Measurements from ENCODE around the gene TMEM132A. TPM values are rescaled to one million over a fixed set of nuclear protein-coding genes. Genes with fewer than 3 reads are reported as not detected.

The TMEM132A gene
- total and polyA plus RNA-seq, 2 of the 13 experiments (the other 11 are each of a cell fraction or from before 2014, with no cell fraction given), result 11.1 to 32.9 TPM

GRCh38 chr11:60978546-60979380, 54.5 kb downstream of the TMEM132A start:
- no TSS peak for BruUV-seq (replicated peaks)
- no peak overlapping the region for H3K9ac ChIP-seq (ENCODE audit: insufficient read depth, low read depth, low read length)
- no peak overlapping the region for H3K4me3 ChIP-seq (replicated peaks in 1 of 3; ENCODE audit: insufficient read depth in 1 of 3, low read depth in 2 of 3, low read length in 3 of 3)
- FAIRE-seq (no peak), ATAC-seq (no peak), DNase-seq (ENCODE audit: low spot score) (no peak)
- WGBS (ENCODE audit: low lambda C conversion rate), result 55% methylated on average over 6 of the region's 10 CpGs
- H4K20me1 ChIP-seq (ENCODE audit: insufficient read depth, low read length), result no peaks in the 10 kb centered on the region
- H3K9me3 ChIP-seq (ENCODE audit: low read length), result no peaks in the 10 kb centered on the region
- no peak overlapping the region for H3K4me2 ChIP-seq (ENCODE audit: low read depth, low read length)
- ChIA-PET POLR2A (no interaction called here), CTCF (ENCODE audit: low intra/inter-chr PET ratio, low total read pairs) (no interaction called here)
- H3K36me3 ChIP-seq (replicated peaks in 1 of 2; ENCODE audit: control insufficient read depth in 1 of 2, insufficient read depth in 2 of 2, low read length in 2 of 2), result no peaks in the 10 kb centered on the region; a peak in 1 of 5 replicates
- in situ Hi-C loops (cut with HindIII; ENCODE audit: extremely low pct_ligation_motif_present, low pct_unique_long_range_greater_than_20kb) (no loop called here), intact Hi-C loops (cut with micrococcal nuclease; ENCODE audit: unreplicated experiment) (no loop called here)
- TF ChIP-seq MTF1 (CRISPR knock-in tag; IDR thresholded peaks at IDR 0.05) (no peak), XBP1 (CRISPR knock-in tag; IDR thresholded peaks at IDR 0.05) (no peak), ZMAT5 (CRISPR knock-in tag; IDR thresholded peaks at IDR 0.05; ENCODE audit: borderline replicate concordance, low read depth) (no peak), ZSCAN9 (CRISPR knock-in tag; IDR thresholded peaks at IDR 0.05; ENCODE audit: borderline replicate concordance) (no peak), KMT2B (CRISPR knock-in tag; IDR thresholded peaks at IDR 0.05) (no peak), HOXA9 (CRISPR knock-in tag; IDR thresholded peaks at IDR 0.05; ENCODE audit: borderline replicate concordance) (no peak), ZNF343 (CRISPR knock-in tag; IDR thresholded peaks at IDR 0.05) (no peak), KAT8 (CRISPR knock-in tag; IDR thresholded peaks at IDR 0.05) (no peak), KMT2A (CRISPR knock-in tag; IDR thresholded peaks at IDR 0.05) (no peak), ZNF800 (CRISPR knock-in tag; IDR thresholded peaks at IDR 0.05) (no peak), SP140L (CRISPR knock-in tag; IDR thresholded peaks at IDR 0.05; ENCODE audit: borderline replicate concordance) (no peak), ZNF639 (CRISPR knock-in tag; conservative IDR thresholded peaks at IDR 0.05) (no peak)
- H2AFZ ChIP-seq (ENCODE audit: low read length), result no peak overlapping the region
- H3K79me2 ChIP-seq (ENCODE audit: insufficient read depth, low read length), result no peaks in the 10 kb centered on the region
- peaks cover 1 to 43% of the 10 kb centered on the region in 2 experiments; a peak in 3 of 5 replicates for H3K27me3 ChIP-seq (ENCODE audit: control insufficient read depth in 1 of 2, insufficient read depth in 2 of 2, low read length in 2 of 2)
- H3K27ac ChIP-seq (ENCODE audit: extremely low read length, insufficient read depth, low read length), result no peak overlapping the region
- no peaks in the 10 kb centered on the region for H3K4me1 ChIP-seq (ENCODE audit: insufficient read depth, low read length)
